Uterus (tissue), 2 donors: Measurements from ENCODE around the gene PDZD4.

Experiments
- POLR2A ChIP-seq, 2 donors: fragments of 450-650 bp; IDR thresholded peaks; one replicate each; pipeline ENCODE4 v1.6.1; 2016; ENCODE audit warnings: antibody characterized with exemption in 2 of 2, mild to moderate bottlenecking in 1 of 2, moderate library complexity in 1 of 2
- TF ChIP-seq, protein P1 (sequence below), 4 experiments: fragments of 200-600 bp in 2 of 4; fragments of 450-650 bp in 2 of 4; sonication (generic) in 2 of 4; IDR thresholded peaks; one replicate each; pipeline ENCODE4 v1.5.1; 2016 to 2019; ENCODE audit warnings: antibody characterized with exemption in 4 of 4, mild to moderate bottlenecking in 2 of 4, moderate library complexity in 1 of 4

DNA sequence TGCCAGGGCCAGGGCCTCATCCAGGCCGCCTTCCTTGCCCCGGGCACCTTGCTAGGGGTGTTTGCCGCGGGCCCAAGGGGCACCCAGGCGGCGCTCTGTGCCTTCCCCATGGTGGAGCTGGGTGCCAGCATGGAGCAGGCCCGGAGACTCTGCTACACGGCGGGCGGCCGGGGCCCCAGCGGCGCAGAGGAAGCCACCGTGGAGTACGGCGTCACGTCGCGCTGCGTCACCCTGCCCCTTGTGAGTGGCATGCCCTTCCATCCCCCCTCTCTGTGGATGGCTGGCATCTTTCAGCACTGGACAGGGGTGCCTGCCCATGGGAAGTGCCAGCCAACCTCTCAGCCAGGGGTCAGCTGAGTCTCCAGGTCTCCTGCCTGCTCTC lies 62.7 kb downstream of the PDZD4 start:
- TF ChIP-seq, protein P1, sequence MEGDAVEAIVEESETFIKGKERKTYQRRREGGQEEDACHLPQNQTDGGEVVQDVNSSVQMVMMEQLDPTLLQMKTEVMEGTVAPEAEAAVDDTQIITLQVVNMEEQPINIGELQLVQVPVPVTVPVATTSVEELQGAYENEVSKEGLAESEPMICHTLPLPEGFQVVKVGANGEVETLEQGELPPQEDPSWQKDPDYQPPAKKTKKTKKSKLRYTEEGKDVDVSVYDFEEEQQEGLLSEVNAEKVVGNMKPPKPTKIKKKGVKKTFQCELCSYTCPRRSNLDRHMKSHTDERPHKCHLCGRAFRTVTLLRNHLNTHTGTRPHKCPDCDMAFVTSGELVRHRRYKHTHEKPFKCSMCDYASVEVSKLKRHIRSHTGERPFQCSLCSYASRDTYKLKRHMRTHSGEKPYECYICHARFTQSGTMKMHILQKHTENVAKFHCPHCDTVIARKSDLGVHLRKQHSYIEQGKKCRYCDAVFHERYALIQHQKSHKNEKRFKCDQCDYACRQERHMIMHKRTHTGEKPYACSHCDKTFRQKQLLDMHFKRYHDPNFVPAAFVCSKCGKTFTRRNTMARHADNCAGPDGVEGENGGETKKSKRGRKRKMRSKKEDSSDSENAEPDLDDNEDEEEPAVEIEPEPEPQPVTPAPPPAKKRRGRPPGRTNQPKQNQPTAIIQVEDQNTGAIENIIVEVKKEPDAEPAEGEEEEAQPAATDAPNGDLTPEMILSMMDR (IDR thresholded peaks at IDR 0.05): no peak
- TF ChIP-seq POLR2A (IDR thresholded peaks at IDR 0.05): no peak
